Colonic mucosa (tissue), 4 donors: Measurements from ENCODE around the gene HTR2A. TPM values are rescaled to one million over a fixed set of nuclear protein-coding genes. Genes with fewer than 3 reads are reported as not detected.

ENCODE experiments used
- DNase-seq: peaks from one replicate; pipeline ENCODE4 v3.0.0-alpha.2; 2020
- H3K27ac ChIP-seq: fragments of 200-600 bp; one replicate; pipeline ENCODE4 v1.8.0; 2021
- H3K27me3 ChIP-seq: fragments of 200-600 bp; one replicate; pipeline ENCODE4 v1.8.0; 2021
- H3K36me3 ChIP-seq: fragments of 200-600 bp; one replicate; pipeline ENCODE4 v1.8.0; 2021
- H3K4me1 ChIP-seq: fragments of 200-600 bp; one replicate; pipeline ENCODE4 v1.8.0; 2021; ENCODE audit warnings: mild to moderate bottlenecking
- H3K4me3 ChIP-seq: fragments of 200-600 bp; one replicate; pipeline ENCODE4 v1.8.0; 2021
- H3K9ac ChIP-seq, 2 donors: one replicate each; pipeline ENCODE4 v1.7.0; 2013; ENCODE audit warnings: control low read depth in 2 of 2, low read depth in 2 of 2, low read length in 2 of 2
- H3K9me3 ChIP-seq: fragments of 200-600 bp; one replicate; pipeline ENCODE4 v1.8.0; 2021
- CTCF ChIP-seq: fragments of 200-600 bp; IDR thresholded peaks from one replicate; pipeline ENCODE4 v1.8.0; 2022; ENCODE audit warnings: antibody characterized with exemption, mild to moderate bottlenecking
- intact Hi-C: fragments of 100-400 bp; cut with DNase I; formaldehyde crosslinking; loops from one replicate; pipeline ENCODE4 v1.14.1; 2022
- total RNA-seq, 2 donors: library from RNA; stranded (reverse); fragmentation: NEBNext Ultra II Directional in 1 of 2; extraction: Animal tissue kit (Norgen Biotek cat#: 25700) in 1 of 2; gene quantifications; one replicate each; pipeline ENCODE4 v1.2.1, GENCODE V29; 2021
- donor health status: healthy.
- donor health status: DM: no; HTN: no; CAD: no.
- donor health status: DM: no; HTN: no; CAD: no.

Gene HTR2A
- total RNA-seq, 2 donors from 2014 or later: 0.19 to 0.35 TPM

- H3K4me3 ChIP-seq: peak overlapping the region; percentile 72
- no peaks in the 10 kb centered on the region for H3K27me3 ChIP-seq
- no peak for TF ChIP-seq CTCF
- H3K9me3 ChIP-seq: no peaks in the 10 kb centered on the region
- H3K4me1 ChIP-seq: peaks cover 4% of the 10 kb centered on the region
- intact Hi-C loops: no loop called here
- DNase-seq: no peak
- peak overlapping the region; percentile 95 for H3K27ac ChIP-seq
- no peaks in the 10 kb centered on the region for H3K36me3 ChIP-seq
- H3K9ac ChIP-seq: peak overlapping the region; percentile 74 to 88
Observed at GRCh38 chr13:46796129-46796514, 100.7 kb downstream of the HTR2A start.

DNA sequence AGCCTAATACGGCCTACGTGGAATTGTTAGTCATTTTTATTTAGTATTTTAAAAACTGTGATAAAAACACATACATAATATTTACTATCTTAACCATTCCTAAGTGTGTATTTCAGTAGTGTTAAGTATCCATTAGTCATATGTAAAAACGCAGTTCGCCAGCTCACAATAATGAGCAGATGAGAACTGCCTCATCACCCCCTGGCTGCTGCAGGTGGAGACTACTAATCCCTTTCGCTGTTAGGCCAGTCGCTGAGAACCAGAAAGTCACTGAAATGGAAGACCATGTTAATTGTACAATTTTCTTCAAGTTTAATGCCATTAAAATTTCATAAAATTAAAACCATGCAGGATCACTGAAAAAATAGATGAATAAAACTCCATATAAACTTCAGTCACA is 101.5 kb downstream of the HTR2A start:
- H3K27me3 ChIP-seq: no peaks in the 10 kb centered on the region
- intact Hi-C loops: no loop called here
- no peaks in the 10 kb centered on the region for H3K9me3 ChIP-seq
- DNase-seq: no peak
- peaks cover 4% of the 10 kb centered on the region for H3K4me1 ChIP-seq
- no peak overlapping the region for H3K9ac ChIP-seq
- no peak overlapping the region for H3K4me3 ChIP-seq
- no peaks in the 10 kb centered on the region for H3K36me3 ChIP-seq
- no peak for TF ChIP-seq CTCF
- no peak overlapping the region for H3K27ac ChIP-seq

DNA sequence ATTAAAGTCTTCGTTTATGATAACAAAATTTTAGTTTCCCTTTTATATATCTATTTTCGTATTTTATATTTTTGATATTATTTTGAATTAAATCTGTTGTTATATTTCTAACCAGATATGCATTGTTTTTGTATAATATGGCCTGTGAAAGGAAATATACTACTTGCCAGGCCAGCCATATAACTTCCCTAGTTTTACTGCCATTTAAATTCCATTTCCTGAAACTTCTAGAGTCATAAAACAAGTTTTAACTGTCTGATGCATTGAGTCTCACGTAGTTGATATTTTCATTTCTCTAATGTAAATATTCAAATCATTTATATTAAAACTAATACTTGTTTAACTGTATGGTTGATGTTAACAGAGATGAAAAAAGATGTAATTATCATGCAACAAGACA is 113.3 kb downstream of the HTR2A start:
- H3K27me3 ChIP-seq: no peaks in the 10 kb centered on the region
- H3K36me3 ChIP-seq: peaks cover 14% of the 10 kb centered on the region
- DNase-seq: no peak
- H3K4me3 ChIP-seq: no peak overlapping the region
- TF ChIP-seq CTCF: no peak
- no peak overlapping the region for H3K9ac ChIP-seq
- H3K4me1 ChIP-seq: no peaks in the 10 kb centered on the region
- H3K9me3 ChIP-seq: no peaks in the 10 kb centered on the region
- H3K27ac ChIP-seq: no peak overlapping the region
- intact Hi-C loops: no loop called here

- H3K36me3 ChIP-seq: peaks cover 14% of the 10 kb centered on the region
Observed at GRCh38 chr13:46782691-46783090, 114.2 kb downstream of the HTR2A start.

DNA sequence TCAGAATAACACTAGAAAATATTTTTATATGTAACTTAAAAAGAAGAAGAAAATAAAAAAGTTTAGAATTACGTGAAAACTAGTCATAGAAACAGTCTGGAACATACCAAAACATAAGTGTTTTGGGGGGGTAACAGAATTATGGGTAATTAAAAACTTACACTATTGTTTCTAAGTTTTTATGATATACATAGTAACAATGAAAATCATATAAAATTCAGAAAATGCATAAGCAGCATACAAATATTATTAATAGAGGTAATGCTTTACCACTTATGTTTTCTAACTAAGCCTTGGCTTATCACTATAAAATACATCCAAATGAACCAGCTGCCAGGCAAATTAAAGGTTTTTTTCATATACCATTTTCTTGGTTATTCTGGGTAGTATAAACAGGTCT is 114.8 kb downstream of the HTR2A start:
- no peaks in the 10 kb centered on the region for H3K27me3 ChIP-seq
- no peaks in the 10 kb centered on the region for H3K9me3 ChIP-seq
- H3K4me3 ChIP-seq: no peak overlapping the region
- DNase-seq: no peak
- no peak for TF ChIP-seq CTCF
- intact Hi-C loops: no loop called here
- no peaks in the 10 kb centered on the region for H3K4me1 ChIP-seq
- H3K27ac ChIP-seq: no peak overlapping the region
- peaks cover 15% of the 10 kb centered on the region for H3K36me3 ChIP-seq
- no peak overlapping the region for H3K9ac ChIP-seq

More at GRCh38 chr13:46782691-46783090, 114.2 kb downstream of the HTR2A start:
- intact Hi-C loops: no loop called here
- Histone ChIP-seq H3K9ac (no peak overlapping the region), H3K4me3 (no peak overlapping the region), H3K27ac (no peak overlapping the region), H3K9me3 (no peaks in the 10 kb centered on the region), H3K27me3 (no peaks in the 10 kb centered on the region), H3K4me1 (no peaks in the 10 kb centered on the region)
- no peak for TF ChIP-seq CTCF
- no peak for DNase-seq

Other genes starting within 250 kb of the HTR2A start
- 100 to 1,000 TPM; 100 to 122 TPM for gene ESD, start 99.9 kb downstream of the HTR2A start, total RNA-seq